Measurements from ENCODE around the gene NAALADL2. TPM values are rescaled to one million over a fixed set of nuclear protein-coding genes. Genes with fewer than 3 reads are reported as not detected.

Gene NAALADL2
- total RNA-seq, 1 donor from 2014 or later, result 11.5 TPM

DNA sequence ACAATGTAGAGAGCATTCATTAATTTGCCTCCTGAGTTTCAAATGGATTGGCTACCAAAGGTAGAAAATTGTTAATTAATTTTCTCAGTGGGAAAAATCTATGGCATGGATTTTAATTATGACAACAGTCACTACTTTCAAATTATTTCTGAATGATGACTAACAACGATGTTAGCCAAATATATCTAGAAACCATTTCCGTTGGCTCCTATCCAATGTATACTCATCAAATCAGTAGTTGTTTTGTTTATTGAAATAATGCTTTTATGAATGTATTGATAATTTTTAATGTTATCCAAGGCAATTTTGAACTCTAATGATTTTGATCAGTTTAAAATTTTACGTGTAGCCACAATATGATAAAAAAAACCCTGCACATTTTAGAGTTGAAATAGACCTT, 333.4 kb downstream of the NAALADL2 start:
- Histone ChIP-seq H4K20me1 (ENCODE audit: low read depth) (no peaks in the 10 kb centered on the region), H3K27ac (no peak overlapping the region), H3K4me1 (no peaks in the 10 kb centered on the region), H3K36me3 (no peaks in the 10 kb centered on the region), H3K4me2 (no peak overlapping the region), H3K79me2 (ENCODE audit: low read depth) (no peaks in the 10 kb centered on the region), H3K27me3 (no peaks in the 10 kb centered on the region), H3K9ac (no peak overlapping the region), H2AFZ (replicated peaks) (no peak overlapping the region), H3F3A (ENCODE audit: low read depth) (no peaks in the 10 kb centered on the region), H3K4me3 (no peak overlapping the region), H3K9me3 (ENCODE audit: low read depth) (no peaks in the 10 kb centered on the region)
- Mint-ChIP-seq H3K36me3 (no peaks in the 10 kb centered on the region), H3K27ac (no peak overlapping the region), H3K27me3 (ENCODE audit: insufficient read depth, low read depth) (no peaks in the 10 kb centered on the region), H3K4me3 (no peak overlapping the region), H3K9me3 (no peaks in the 10 kb centered on the region), H3K4me1 (no peaks in the 10 kb centered on the region)
- TF ChIP-seq, protein P1, sequence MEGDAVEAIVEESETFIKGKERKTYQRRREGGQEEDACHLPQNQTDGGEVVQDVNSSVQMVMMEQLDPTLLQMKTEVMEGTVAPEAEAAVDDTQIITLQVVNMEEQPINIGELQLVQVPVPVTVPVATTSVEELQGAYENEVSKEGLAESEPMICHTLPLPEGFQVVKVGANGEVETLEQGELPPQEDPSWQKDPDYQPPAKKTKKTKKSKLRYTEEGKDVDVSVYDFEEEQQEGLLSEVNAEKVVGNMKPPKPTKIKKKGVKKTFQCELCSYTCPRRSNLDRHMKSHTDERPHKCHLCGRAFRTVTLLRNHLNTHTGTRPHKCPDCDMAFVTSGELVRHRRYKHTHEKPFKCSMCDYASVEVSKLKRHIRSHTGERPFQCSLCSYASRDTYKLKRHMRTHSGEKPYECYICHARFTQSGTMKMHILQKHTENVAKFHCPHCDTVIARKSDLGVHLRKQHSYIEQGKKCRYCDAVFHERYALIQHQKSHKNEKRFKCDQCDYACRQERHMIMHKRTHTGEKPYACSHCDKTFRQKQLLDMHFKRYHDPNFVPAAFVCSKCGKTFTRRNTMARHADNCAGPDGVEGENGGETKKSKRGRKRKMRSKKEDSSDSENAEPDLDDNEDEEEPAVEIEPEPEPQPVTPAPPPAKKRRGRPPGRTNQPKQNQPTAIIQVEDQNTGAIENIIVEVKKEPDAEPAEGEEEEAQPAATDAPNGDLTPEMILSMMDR (IDR thresholded peaks at IDR 0.05), result no peak
- no peak for TF ChIP-seq EZH2phosphoT487 (IDR thresholded peaks at IDR 0.05)
- no peak for DNase-seq (ENCODE audit: low spot score)

DNA sequence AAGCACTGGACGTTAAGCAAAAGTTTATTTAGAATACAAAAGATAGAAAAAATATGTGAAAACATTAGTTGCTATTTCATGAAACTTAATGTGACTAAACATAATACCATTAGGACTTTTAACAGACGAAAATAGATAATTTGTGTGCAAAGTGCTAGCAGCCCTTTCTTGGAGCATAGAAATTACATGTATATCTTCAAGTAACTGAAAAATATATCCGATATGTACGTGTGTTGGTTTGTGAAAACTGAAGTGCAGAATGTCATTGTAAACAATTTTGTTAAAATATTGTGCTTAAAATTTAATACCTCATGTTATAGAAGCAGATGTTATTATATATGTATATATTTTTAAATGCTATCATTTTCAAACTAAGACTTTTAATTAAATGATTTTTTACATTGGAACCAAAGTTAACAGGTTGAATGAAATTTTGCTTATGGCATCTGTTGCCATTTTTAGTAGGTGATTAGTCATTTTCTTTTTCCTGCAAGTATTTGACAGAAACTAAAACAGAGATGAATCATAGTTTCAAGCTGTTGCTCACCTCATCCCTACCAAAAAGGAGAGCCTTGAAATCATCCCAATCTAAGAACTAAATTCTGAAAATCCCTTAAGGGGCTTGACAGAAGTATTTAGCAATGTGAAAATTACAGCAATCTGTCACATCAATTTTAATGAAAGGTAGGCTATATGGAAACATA, 334.8 kb downstream of the NAALADL2 start:
- Histone ChIP-seq H3K27me3 (no peaks in the 10 kb centered on the region), H3K4me3 (no peak overlapping the region), H3K27ac (no peak overlapping the region), H2AFZ (replicated peaks) (no peak overlapping the region), H3K4me2 (no peak overlapping the region), H3K9me3 (ENCODE audit: low read depth) (no peaks in the 10 kb centered on the region), H3K79me2 (ENCODE audit: low read depth) (no peaks in the 10 kb centered on the region), H3K9ac (no peak overlapping the region), H4K20me1 (ENCODE audit: low read depth) (no peaks in the 10 kb centered on the region), H3F3A (ENCODE audit: low read depth) (no peaks in the 10 kb centered on the region), H3K36me3 (no peaks in the 10 kb centered on the region), H3K4me1 (no peaks in the 10 kb centered on the region)
- Mint-ChIP-seq H3K36me3 (no peaks in the 10 kb centered on the region), H3K9me3 (no peaks in the 10 kb centered on the region), H3K27me3 (ENCODE audit: insufficient read depth, low read depth) (no peaks in the 10 kb centered on the region), H3K27ac (no peak overlapping the region), H3K4me3 (no peak overlapping the region), H3K4me1 (no peaks in the 10 kb centered on the region)
- TF ChIP-seq EZH2 (IDR thresholded peaks at IDR 0.05) (no peak), EZH2phosphoT487 (IDR thresholded peaks at IDR 0.05) (no peak)
- TF ChIP-seq, protein P1 (IDR thresholded peaks at IDR 0.05), result no peak
- DNase-seq (ENCODE audit: low spot score), result no peak

DNA sequence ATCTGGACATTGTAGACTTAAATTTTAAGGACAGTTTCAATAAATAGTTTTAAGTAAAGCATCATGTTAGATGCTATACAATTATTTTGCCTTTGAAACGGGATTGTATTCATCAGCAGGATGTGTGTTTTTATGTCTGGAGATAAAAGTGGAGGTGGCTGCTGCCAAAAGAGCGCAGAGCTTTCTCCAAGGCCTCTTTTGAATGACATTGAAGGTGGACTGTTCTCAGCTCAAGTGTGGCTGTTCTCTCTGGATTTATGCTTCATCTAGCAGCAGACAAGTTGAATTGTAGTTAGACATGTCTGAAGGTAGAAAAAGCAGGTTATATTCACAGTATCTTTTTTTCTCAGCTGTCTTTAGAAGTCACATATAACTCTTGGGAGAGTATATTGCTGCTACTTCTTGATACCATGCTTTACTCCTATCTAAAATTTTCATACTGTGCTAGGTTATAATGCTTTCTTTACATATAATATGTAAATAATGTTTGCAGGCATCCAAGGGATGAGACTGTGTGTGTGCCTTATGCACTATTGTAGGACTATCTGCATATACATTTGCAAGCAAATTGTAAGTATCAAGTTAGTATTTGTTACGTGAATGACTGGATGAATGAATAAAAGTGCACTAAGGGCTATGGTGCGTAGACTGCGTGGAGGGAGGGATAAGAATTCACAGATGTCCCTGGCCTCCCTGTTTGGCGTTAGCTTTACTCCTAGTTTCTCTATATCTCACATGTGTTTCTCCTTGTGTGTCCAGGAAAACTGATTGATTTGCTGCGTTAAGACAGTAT, 340.1 kb downstream of the NAALADL2 start:
- H3K4me1 Mint-ChIP-seq, result peaks cover 3% of the 10 kb centered on the region
- no peaks in the 10 kb centered on the region for H3F3A ChIP-seq (ENCODE audit: low read depth)
- no peak overlapping the region for H3K27ac ChIP-seq
- no peaks in the 10 kb centered on the region for H3K79me2 ChIP-seq (ENCODE audit: low read depth)
- no peak for DNase-seq (ENCODE audit: low spot score)
- no peak for TF ChIP-seq EZH2 (IDR thresholded peaks at IDR 0.05)
- TF ChIP-seq, protein P1 (IDR thresholded peaks at IDR 0.05), result no peak
- TF ChIP-seq EZH2phosphoT487 (IDR thresholded peaks at IDR 0.05), result no peak
- H3K27ac Mint-ChIP-seq, result no peak overlapping the region
- H3K27me3 ChIP-seq, result no peaks in the 10 kb centered on the region
- no peak overlapping the region for H3K4me3 ChIP-seq
- H3K36me3 Mint-ChIP-seq, result no peaks in the 10 kb centered on the region
- no peak overlapping the region for H3K9ac ChIP-seq
- no peak overlapping the region for H3K4me2 ChIP-seq
- H4K20me1 ChIP-seq (ENCODE audit: low read depth), result no peaks in the 10 kb centered on the region
- no peaks in the 10 kb centered on the region for H3K9me3 Mint-ChIP-seq
- no peaks in the 10 kb centered on the region for H3K36me3 ChIP-seq
- no peaks in the 10 kb centered on the region for H3K4me1 ChIP-seq
- H3K27me3 Mint-ChIP-seq (ENCODE audit: insufficient read depth, low read depth), result no peaks in the 10 kb centered on the region
- no peaks in the 10 kb centered on the region for H3K9me3 ChIP-seq (ENCODE audit: low read depth)
- H2AFZ ChIP-seq (replicated peaks), result no peak overlapping the region
- no peak overlapping the region for H3K4me3 Mint-ChIP-seq

Measured in neural progenitor cell (in vitro differentiated cells).